OCI-LY7 (cell line): ENCODE measurements around the gene RAB1A. TPM values are rescaled to one million over a fixed set of nuclear protein-coding genes. Genes with fewer than 3 reads are reported as not detected.

Source experiments
- BruUV-seq: library from RNA; stranded (reverse); fragments of 400-500 nt; replicated peaks from 2 replicates; lab custom pipeline; 2021; lab: Mats Ljungman, UMichigan
- CTCF ChIA-PET: fragments of 300-600 bp; sonication (Branson Sonifier 250); formaldehyde crosslinking; loops from one replicate; lab custom pipeline; 2022; ENCODE audit warnings: antibody characterized with exemption; ENCODE audit not compliant: unreplicated experiment; lab: Charles Lee
- POLR2A ChIA-PET: fragments of 300-600 bp; sonication (Branson Sonifier 250); formaldehyde crosslinking; loops from one replicate; lab custom pipeline; 2022; ENCODE audit warnings: antibody characterized with exemption; lab: Charles Lee
- DNase-seq: peaks from one replicate; pipeline ENCODE4 v3.0.0-alpha.2; 2015; ENCODE audit warnings: low spot score
- H2AFZ ChIP-seq: fragments of 200-600 bp; sonication (generic), shearing (Covaris generic); 2 replicates; pipeline ENCODE4 v1.6.1; 2014; ENCODE audit warnings: mild to moderate bottlenecking, antibody characterized with exemption, low read length, moderate library complexity
- H3K27ac ChIP-seq: fragments of 200-600 bp; sonication (generic); 2 replicates; pipeline ENCODE4 v1.5.1; 2014; ENCODE audit warnings: mixed run types, low read depth, mild to moderate bottlenecking, moderate library complexity, low read length, inconsistent platforms; ENCODE audit not compliant: poor library complexity, severe bottlenecking
- H3K36me3 ChIP-seq: fragments of 200-600 bp; sonication (generic); 2 replicates; pipeline ENCODE4 v1.6.1; 2014; ENCODE audit warnings: mild to moderate bottlenecking, antibody characterized with exemption, low read length, moderate library complexity, mixed read lengths; ENCODE audit not compliant: insufficient read depth
- H3K4me1 ChIP-seq: fragments of 200-600 bp; sonication (generic); 2 replicates; pipeline ENCODE4 v1.5.1; 2014; ENCODE audit warnings: mild to moderate bottlenecking, low read length; ENCODE audit not compliant: insufficient read depth, poor library complexity, severe bottlenecking
- H3K4me2 ChIP-seq: fragments of 200-600 bp; sonication (generic); 2 replicates; pipeline ENCODE4 v1.6.1; 2014; ENCODE audit warnings: mild to moderate bottlenecking, low read length
- H3K4me3 ChIP-seq: fragments of 200-600 bp; sonication (generic); 2 replicates; pipeline ENCODE4 v1.5.1; 2014; ENCODE audit warnings: mild to moderate bottlenecking, low read depth, low read length; ENCODE audit not compliant: poor library complexity, severe bottlenecking
- H3K79me2 ChIP-seq: fragments of 200-600 bp; sonication (generic); 2 replicates; pipeline ENCODE4 v1.6.1; 2016; ENCODE audit warnings: low read depth, mild to moderate bottlenecking, low read length, moderate library complexity, mixed read lengths; ENCODE audit not compliant: insufficient read depth
- H3K9me2 ChIP-seq: fragments of 200-600 bp; sonication (generic); 2 replicates; pipeline ENCODE4 v1.6.1; 2016; ENCODE audit warnings: mild to moderate bottlenecking, low read length, mixed read lengths; ENCODE audit not compliant: insufficient read depth
- H3K9me3 ChIP-seq: fragments of 200-600 bp; sonication (generic); 2 replicates; pipeline ENCODE4 v1.6.1; 2014; ENCODE audit warnings: mild to moderate bottlenecking, mixed run types, low read length, mixed read lengths
- H4K20me1 ChIP-seq: fragments of 200-600 bp; sonication (generic); 2 replicates; pipeline ENCODE4 v1.6.1; 2014; ENCODE audit warnings: mild to moderate bottlenecking, antibody characterized with exemption, low read length, moderate library complexity, mixed read lengths; ENCODE audit not compliant: insufficient read depth
- CTCF ChIP-seq: fragments of 200-600 bp; sonication (generic); conservative IDR thresholded peaks from 2 replicates; pipeline ENCODE4 v1.5.1; 2014; ENCODE audit warnings: mild to moderate bottlenecking, antibody characterized with exemption, low read length, moderate library complexity, mixed read lengths
- EZH2phosphoT487 ChIP-seq: fragments of 200-600 bp; sonication (generic); IDR thresholded peaks from 2 replicates; pipeline ENCODE4 v1.6.1; 2018; ENCODE audit warnings: low read depth, borderline replicate concordance, mild to moderate bottlenecking, mixed run types, antibody characterized with exemption, low read length, moderate library complexity, mixed read lengths
- intact Hi-C: fragments of 100-400 bp; cut with micrococcal nuclease; formaldehyde crosslinking; loops from one replicate; pipeline ENCODE4 v1.10.0; 2022; ENCODE audit not compliant: unreplicated experiment
- total RNA-seq, 2 experiments: library from RNA; depleted of rRNA in 1 of 2; stranded (reverse); fragments of >200 nt in 1 of 2; shearing (Covaris generic) in 1 of 2; gene quantifications; 2 replicates each; pipeline ENCODE4 v1.2.3, GENCODE V29; 2014 to 2022

Gene RAB1A
- total RNA-seq, 2 experiments from 2014 or later = 39.7 to 75.4 TPM

- Histone ChIP-seq H3K4me2 (peak overlapping the region; percentile 64), H3K36me3 (peaks cover 43% of the 10 kb centered on the region), H3K9me2 (no peaks in the 10 kb centered on the region), H2AFZ (no peak overlapping the region), H3K4me1 (peaks cover 83% of the 10 kb centered on the region), H3K79me2 (no peaks in the 10 kb centered on the region), H3K9me3 (no peaks in the 10 kb centered on the region), H3K27ac (peak overlapping the region; percentile 83), H3K4me3 (no peak overlapping the region), H4K20me1 (no peaks in the 10 kb centered on the region)
- intact Hi-C loops = loop anchor here (5.0 kb wide), 1 partner anchor 156 kb away; the partner anchor contains the start of gene ACTR2
- POLR2A ChIA-PET = interaction anchor here (0.6 to 3.4 kb wide), 12 partner anchors 10 to 245 kb away, joined by 3 to 18 read pairs (median 3); partner anchors contain the start of genes CEP68 and RAB1A
- peak; percentile 47 for DNase-seq
- BruUV-seq = no TSS peak
- no peak for TF ChIP-seq EZH2phosphoT487
- TF ChIP-seq CTCF = peak; percentile 59
- CTCF ChIA-PET = interaction anchor here (0.9 to 2.8 kb wide), 2 partner anchors 58 to 97 kb away, joined by 3 to 18 read pairs; partner anchors contain the start of gene RAB1A
Observed at GRCh38 chr2:65071499-65072180, 58.3 kb downstream of the RAB1A start.

- no TSS peak for BruUV-seq
- Histone ChIP-seq H2AFZ (no peak overlapping the region), H4K20me1 (no peaks in the 10 kb centered on the region), H3K9me2 (no peaks in the 10 kb centered on the region), H3K4me1 (peaks cover 78% of the 10 kb centered on the region), H3K27ac (peak overlapping the region; percentile 83), H3K4me3 (peak overlapping the region; percentile 15), H3K36me3 (peaks cover 36% of the 10 kb centered on the region), H3K9me3 (no peaks in the 10 kb centered on the region), H3K79me2 (no peaks in the 10 kb centered on the region), H3K4me2 (peak overlapping the region; percentile 64)
- ChIA-PET CTCF (interaction anchor here (0.8 to 2.8 kb wide), 3 partner anchors 59 to 98 kb away, joined by 3 to 18 read pairs (median 3); partner anchors contain the start of gene RAB1A), POLR2A (interaction anchor here (0.7 to 3.4 kb wide), 11 partner anchors 10 to 549 kb away, joined by 3 to 18 read pairs (median 3); partner anchors contain the start of genes CEP68 and RAB1A)
- no peak for DNase-seq
- intact Hi-C loops = loop anchor here (5.0 kb wide), 1 partner anchor 156 kb away; the partner anchor contains the start of gene ACTR2
- TF ChIP-seq EZH2phosphoT487 (no peak), CTCF (no peak)
Observed at GRCh38 chr2:65070856-65071255, 59.0 kb downstream of the RAB1A start.
